Measurements from ENCODE around the gene CAPZA2.
"Not testable (repeated sequence)": the region's sequence is repeated elsewhere in the genome, so short reads cannot be mapped to it uniquely, and the experiment has no call there.

The CAPZA2 gene

GRCh38 chr7:116862234-116862950, at the start of gene CAPZA2:
TSS of gene CAPZA2 (plus strand) at chr7:116862587. CDS start at chr7:116862612, 25 bp downstream.
- peak; percentile 89 to 95 (median 92) for DNase-seq

GRCh38 chr7:116812860-116813259, 49.5 kb upstream of the CAPZA2 start:
- DNase-seq = no peak

GRCh38 chr7:116813371-116813770, 49.0 kb upstream of the CAPZA2 start:
- not testable (repeated sequence) for DNase-seq

GRCh38 chr7:116815041-116815440, 47.3 kb upstream of the CAPZA2 start:
- DNase-seq = no peak

GRCh38 chr7:116820149-116820548, 42.2 kb upstream of the CAPZA2 start:
- DNase-seq = no peak

- DNase-seq = not testable (repeated sequence)
Observed at GRCh38 chr7:116821647-116822046, 40.7 kb upstream of the CAPZA2 start.

- DNase-seq = no peak
Observed at GRCh38 chr7:116824449-116824848, 37.9 kb upstream of the CAPZA2 start.

- no peak for DNase-seq
Observed at GRCh38 chr7:116828281-116828680, 34.1 kb upstream of the CAPZA2 start.

- DNase-seq = no peak
Observed at GRCh38 chr7:116829041-116829440, 33.3 kb upstream of the CAPZA2 start.

GRCh38 chr7:116829493-116829892, 32.9 kb upstream of the CAPZA2 start:
- no peak for DNase-seq

- DNase-seq = no peak
Observed at GRCh38 chr7:116832692-116833091, 29.7 kb upstream of the CAPZA2 start.

GRCh38 chr7:116834815-116835504, 27.4 kb upstream of the CAPZA2 start:
- DNase-seq = no peak

GRCh38 chr7:116836048-116836447, 26.3 kb upstream of the CAPZA2 start:
- DNase-seq = no peak

- DNase-seq = no peak
Observed at GRCh38 chr7:116836911-116837310, 25.5 kb upstream of the CAPZA2 start.

GRCh38 chr7:116837586-116837985, 24.8 kb upstream of the CAPZA2 start:
- DNase-seq = no peak

GRCh38 chr7:116840256-116840655, 22.1 kb upstream of the CAPZA2 start:
- no peak for DNase-seq

GRCh38 chr7:116842371-116842770, 20.0 kb upstream of the CAPZA2 start:
- DNase-seq = no peak

GRCh38 chr7:116843378-116843777, 19.0 kb upstream of the CAPZA2 start:
- DNase-seq = no peak

- no peak for DNase-seq
Observed at GRCh38 chr7:116851175-116851574, 11.2 kb upstream of the CAPZA2 start.

- DNase-seq = no peak
Observed at GRCh38 chr7:116851671-116852070, 10.7 kb upstream of the CAPZA2 start.

- no peak for DNase-seq
Observed at GRCh38 chr7:116854132-116854531, 8.3 kb upstream of the CAPZA2 start.

GRCh38 chr7:116857052-116857451, 5.3 kb upstream of the CAPZA2 start:
- no peak for DNase-seq

GRCh38 chr7:116859323-116859722, 3.1 kb upstream of the CAPZA2 start:
- DNase-seq = no peak

GRCh38 chr7:116861717-116862116, 670 bp upstream of the CAPZA2 start:
- DNase-seq = no peak
